ENCODE data around the gene AVEN. TPM values are rescaled to one million over a fixed set of nuclear protein-coding genes. Genes with fewer than 3 reads are reported as not detected.

AVEN gene
- total and polyA plus RNA-seq, 2 donors (not counting 1 experiment from before 2014, with no cell fraction given), result 16.0 to 19.2 TPM

DNA sequence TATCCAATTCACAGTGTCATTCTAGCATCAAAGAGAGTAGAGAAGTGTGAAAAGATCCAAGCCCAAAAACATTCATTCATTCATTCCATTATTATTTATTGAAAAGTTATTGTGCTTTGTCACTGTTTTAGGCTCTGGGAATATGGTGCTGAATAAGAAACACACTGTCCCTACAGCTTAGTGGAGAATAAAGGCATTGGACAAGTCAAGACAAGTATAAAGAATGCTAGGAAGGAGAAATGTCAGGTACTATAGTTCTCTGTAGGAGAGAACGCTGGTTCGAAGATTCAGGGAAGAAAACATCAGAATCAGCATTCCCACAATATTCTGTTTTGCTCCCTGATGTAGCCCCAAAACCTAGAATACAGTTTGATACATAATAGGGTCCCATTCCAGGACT lies 199.5 kb downstream of the AVEN start:
- no peaks in the 10 kb centered on the region for H4K20me1 ChIP-seq (ENCODE audit: control insufficient read depth, extremely low read depth, insufficient read depth, low read length)
- H3K27ac ChIP-seq (ENCODE audit: insufficient read depth, low read length), result no peak overlapping the region
- no peaks in the 10 kb centered on the region for H3K36me3 ChIP-seq (ENCODE audit: control insufficient read depth, insufficient read depth, low read length)
- TF ChIP-seq, protein P1, sequence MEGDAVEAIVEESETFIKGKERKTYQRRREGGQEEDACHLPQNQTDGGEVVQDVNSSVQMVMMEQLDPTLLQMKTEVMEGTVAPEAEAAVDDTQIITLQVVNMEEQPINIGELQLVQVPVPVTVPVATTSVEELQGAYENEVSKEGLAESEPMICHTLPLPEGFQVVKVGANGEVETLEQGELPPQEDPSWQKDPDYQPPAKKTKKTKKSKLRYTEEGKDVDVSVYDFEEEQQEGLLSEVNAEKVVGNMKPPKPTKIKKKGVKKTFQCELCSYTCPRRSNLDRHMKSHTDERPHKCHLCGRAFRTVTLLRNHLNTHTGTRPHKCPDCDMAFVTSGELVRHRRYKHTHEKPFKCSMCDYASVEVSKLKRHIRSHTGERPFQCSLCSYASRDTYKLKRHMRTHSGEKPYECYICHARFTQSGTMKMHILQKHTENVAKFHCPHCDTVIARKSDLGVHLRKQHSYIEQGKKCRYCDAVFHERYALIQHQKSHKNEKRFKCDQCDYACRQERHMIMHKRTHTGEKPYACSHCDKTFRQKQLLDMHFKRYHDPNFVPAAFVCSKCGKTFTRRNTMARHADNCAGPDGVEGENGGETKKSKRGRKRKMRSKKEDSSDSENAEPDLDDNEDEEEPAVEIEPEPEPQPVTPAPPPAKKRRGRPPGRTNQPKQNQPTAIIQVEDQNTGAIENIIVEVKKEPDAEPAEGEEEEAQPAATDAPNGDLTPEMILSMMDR (conservative IDR thresholded peaks at IDR 0.05 in 1 of 2, IDR thresholded peaks at IDR 0.05 in 1 of 2; ENCODE audit: low read depth in 1 of 2, low read length in 2 of 2), result no peak
- H3K79me2 ChIP-seq (ENCODE audit: control insufficient read depth, insufficient read depth, low read length), result no peaks in the 10 kb centered on the region
- no peaks in the 10 kb centered on the region for H3K9me3 ChIP-seq (ENCODE audit: control insufficient read depth, insufficient read depth, low read depth, low read length)
- H3K27me3 ChIP-seq (ENCODE audit: control insufficient read depth, insufficient read depth, low read length), result no peaks in the 10 kb centered on the region
- no peak overlapping the region for H2AFZ ChIP-seq (ENCODE audit: low read length)
- no peaks in the 10 kb centered on the region for H3K4me1 ChIP-seq (ENCODE audit: control insufficient read depth, extremely low read depth, insufficient read depth, low read length)
- no peak overlapping the region for H3K9ac ChIP-seq (ENCODE audit: insufficient read depth, low read length)
- no peak overlapping the region for H3K4me2 ChIP-seq (ENCODE audit: extremely low read depth, insufficient read depth, low read length)
- no peak overlapping the region for H3K4me3 ChIP-seq (replicated peaks in 1 of 4; ENCODE audit: control extremely low read depth in 1 of 4, insufficient read depth in 1 of 4, low read depth in 3 of 4, low read length in 4 of 4)
- DNase-seq (ENCODE audit: low read depth in 2 of 2), result no peak

DNA sequence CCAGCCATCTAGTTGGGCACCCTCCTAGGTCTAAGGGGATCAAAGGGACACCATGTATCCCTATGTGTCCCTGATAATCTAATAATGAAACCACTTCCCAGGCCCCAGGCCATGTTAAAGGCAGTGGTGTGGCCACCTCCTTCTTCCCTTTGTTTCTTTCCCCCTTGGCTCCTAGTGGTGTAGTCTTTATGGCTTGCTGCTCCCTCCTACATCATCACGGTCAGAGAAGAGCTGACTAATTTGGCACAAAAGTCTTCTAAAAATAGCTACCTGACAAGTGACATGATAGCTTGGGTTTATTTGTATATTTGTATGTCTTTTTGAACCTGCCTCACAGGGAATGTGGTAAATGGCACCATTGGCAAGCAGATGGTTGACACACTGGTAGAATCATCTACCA lies 201.7 kb downstream of the AVEN start:
- H3K4me2 ChIP-seq (ENCODE audit: extremely low read depth, insufficient read depth, low read length), result no peak overlapping the region
- H3K9me3 ChIP-seq (ENCODE audit: control insufficient read depth, insufficient read depth, low read depth, low read length), result no peaks in the 10 kb centered on the region
- H3K4me3 ChIP-seq (replicated peaks in 1 of 4; ENCODE audit: control extremely low read depth in 1 of 4, insufficient read depth in 1 of 4, low read depth in 3 of 4, low read length in 4 of 4), result no peak overlapping the region
- no peaks in the 10 kb centered on the region for H3K36me3 ChIP-seq (ENCODE audit: control insufficient read depth, insufficient read depth, low read length)
- TF ChIP-seq, protein P1 (conservative IDR thresholded peaks at IDR 0.05 in 1 of 2, IDR thresholded peaks at IDR 0.05 in 1 of 2; ENCODE audit: low read depth in 1 of 2, low read length in 2 of 2), result no peak
- no peak for TF ChIP-seq EZH2 (IDR thresholded peaks at IDR 0.05; ENCODE audit: low read length, missing control alignments)
- H3K9ac ChIP-seq (ENCODE audit: insufficient read depth, low read length), result no peak overlapping the region
- no peaks in the 10 kb centered on the region for H4K20me1 ChIP-seq (ENCODE audit: control insufficient read depth, extremely low read depth, insufficient read depth, low read length)
- no peak overlapping the region for H3K27ac ChIP-seq (ENCODE audit: insufficient read depth, low read length)
- no peaks in the 10 kb centered on the region for H3K4me1 ChIP-seq (ENCODE audit: control insufficient read depth, extremely low read depth, insufficient read depth, low read length)
- H3K79me2 ChIP-seq (ENCODE audit: control insufficient read depth, insufficient read depth, low read length), result no peaks in the 10 kb centered on the region
- no peak for DNase-seq (ENCODE audit: low read depth in 2 of 2)
- no peaks in the 10 kb centered on the region for H3K27me3 ChIP-seq (ENCODE audit: control insufficient read depth, insufficient read depth, low read length)
- H2AFZ ChIP-seq (ENCODE audit: low read length), result no peak overlapping the region

DNA sequence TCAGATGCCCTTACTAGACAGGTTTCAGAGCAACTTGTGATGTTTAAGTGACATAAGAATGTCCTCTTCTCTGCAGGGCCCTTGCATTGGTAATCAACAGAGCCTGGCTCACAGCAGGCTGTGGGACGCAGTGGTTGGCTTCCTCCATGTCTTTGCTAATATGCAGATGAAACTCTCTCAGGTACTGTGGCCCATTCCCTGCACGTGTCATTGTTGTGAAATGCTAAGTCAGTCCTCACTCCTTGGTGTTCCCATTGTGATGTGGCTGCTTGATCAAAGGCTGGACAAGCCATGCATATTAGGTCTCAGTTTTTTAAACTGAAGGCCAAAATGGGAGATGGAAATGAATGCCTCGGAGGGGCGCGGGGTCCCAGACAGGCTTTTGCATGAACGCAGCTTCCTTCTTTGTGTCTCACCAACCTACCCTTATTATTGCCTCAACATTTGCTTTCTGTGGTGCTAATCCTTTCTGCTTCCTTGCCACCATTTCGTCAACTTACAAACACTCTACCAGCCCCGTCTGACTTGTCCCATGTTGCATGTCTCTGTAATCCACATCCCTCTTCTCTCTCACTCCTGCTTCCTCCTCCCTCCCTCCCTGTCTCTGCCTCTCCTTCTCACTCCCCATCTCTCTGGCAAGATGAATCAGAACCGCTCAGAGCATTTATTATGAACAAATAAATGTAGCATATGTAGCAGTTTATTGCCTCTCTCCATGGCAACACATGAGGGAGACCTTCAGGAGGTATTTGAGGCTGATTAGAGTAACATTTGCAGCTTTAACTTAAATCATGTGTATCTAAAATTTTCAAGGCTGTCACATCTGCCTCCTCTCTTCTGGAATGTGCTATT lies 203.9 kb downstream of the AVEN start:
- H3K27me3 ChIP-seq (ENCODE audit: control insufficient read depth, insufficient read depth, low read length), result no peaks in the 10 kb centered on the region
- no peaks in the 10 kb centered on the region for H4K20me1 ChIP-seq (ENCODE audit: control insufficient read depth, extremely low read depth, insufficient read depth, low read length)
- no peak for TF ChIP-seq EZH2 (IDR thresholded peaks at IDR 0.05; ENCODE audit: low read length, missing control alignments)
- TF ChIP-seq, protein P1 (conservative IDR thresholded peaks at IDR 0.05 in 1 of 2, IDR thresholded peaks at IDR 0.05 in 1 of 2; ENCODE audit: low read depth in 1 of 2, low read length in 2 of 2), result no peak
- no peak overlapping the region for H3K9ac ChIP-seq (ENCODE audit: insufficient read depth, low read length)
- no peaks in the 10 kb centered on the region for H3K4me1 ChIP-seq (ENCODE audit: control insufficient read depth, extremely low read depth, insufficient read depth, low read length)
- no peak overlapping the region for H2AFZ ChIP-seq (ENCODE audit: low read length)
- H3K36me3 ChIP-seq (ENCODE audit: control insufficient read depth, insufficient read depth, low read length), result no peaks in the 10 kb centered on the region
- H3K27ac ChIP-seq (ENCODE audit: insufficient read depth, low read length), result no peak overlapping the region
- no peak for DNase-seq (ENCODE audit: low read depth in 2 of 2)
- no peaks in the 10 kb centered on the region for H3K9me3 ChIP-seq (ENCODE audit: control insufficient read depth, insufficient read depth, low read depth, low read length)
- H3K79me2 ChIP-seq (ENCODE audit: control insufficient read depth, insufficient read depth, low read length), result no peaks in the 10 kb centered on the region
- H3K4me2 ChIP-seq (ENCODE audit: extremely low read depth, insufficient read depth, low read length), result no peak overlapping the region
- no peak overlapping the region for H3K4me3 ChIP-seq (replicated peaks in 1 of 4; ENCODE audit: control extremely low read depth in 1 of 4, insufficient read depth in 1 of 4, low read depth in 3 of 4, low read length in 4 of 4)
